HCT116 (cell line): Measurements from ENCODE around the gene CACNA1C. TPM values are rescaled to one million over a fixed set of nuclear protein-coding genes. Genes with fewer than 3 reads are reported as not detected.

Source experiments
- ATAC-seq: fragments of 200-7000 bp; cut with Tn5 transposase; 2 replicates; pipeline ENCODE4 v1.9.1; 2020; ENCODE audit warnings: mild to moderate bottlenecking, moderate library complexity
- BruUV-seq: library from RNA; stranded (reverse); fragments of 400-500 nt; replicated peaks from 2 replicates; lab custom pipeline; 2021; lab: Mats Ljungman, UMichigan
- CTCF ChIA-PET: fragments of 300-600 bp; sonication (Branson Sonifier 250); formaldehyde crosslinking; loops from one replicate; lab custom pipeline; 2021; ENCODE audit warnings: antibody characterized with exemption; lab: Charles Lee
- POLR2A ChIA-PET: fragments of 300-600, 350-600 bp; sonication (Branson Sonifier 250); formaldehyde crosslinking; loops from one replicate; lab custom pipeline; 2021; ENCODE audit warnings: antibody characterized with exemption; lab: Charles Lee
- RAD21 ChIA-PET, 2 experiments: fragments of 300-600 bp; sonication (Branson Sonifier 250); formaldehyde crosslinking; loops; one replicate each; lab custom pipeline; 2023; ENCODE audit warnings: low total read pairs in 2 of 2; ENCODE audit not compliant: uncharacterized antibody in 2 of 2, unreplicated experiment in 2 of 2, low non-redundant PET in 1 of 2; lab: Charles Lee
- DNase-seq: peaks from one replicate; pipeline ENCODE4 v3.0.0-alpha.2; 2010; ENCODE audit warnings: low read depth, low spot score
- H2AFZ ChIP-seq: fragments of 200-600 bp; shearing (Covaris generic), sonication (generic); 2 replicates; pipeline ENCODE4 v1.6.1; 2017; ENCODE audit warnings: low read depth, mixed run types, mixed read lengths, antibody characterized with exemption, low read length; ENCODE audit not compliant: poor library complexity, severe bottlenecking
- H3K27ac ChIP-seq: 2 replicates; pipeline ENCODE4 v1.5.1; 2012; ENCODE audit warnings: low read depth, low read length
- H3K27me3 ChIP-seq: fragments of 200-600 bp; sonication (generic); 2 replicates; pipeline ENCODE4 v1.6.1; 2016; ENCODE audit warnings: mixed run types, low read length, mixed read lengths; ENCODE audit not compliant: insufficient read depth
- H3K36me3 ChIP-seq, 2 experiments: fragments of 200-500 bp in 1 of 2; fragments of 200-600 bp in 1 of 2; sonication (Bioruptor generic) in 1 of 2; sonication (generic) in 1 of 2; 2 replicates each; pipeline versions ENCODE4 v1.5.1 to v1.6.1; 2014 to 2016; ENCODE audit warnings: low read length in 2 of 2, inconsistent platforms in 1 of 2, mixed read lengths in 1 of 2, mixed run types in 1 of 2; ENCODE audit not compliant: insufficient read depth in 2 of 2, control insufficient read depth in 1 of 2
- H3K4me1 ChIP-seq, 2 experiments: fragments of 200-600 bp in 1 of 2; sonication (generic) in 1 of 2; 2 replicates each; pipeline versions ENCODE4 v1.5.1 to v1.6.1; 2012 to 2017; ENCODE audit warnings: low read length in 2 of 2, inconsistent platforms in 1 of 2, mild to moderate bottlenecking in 1 of 2, mixed read lengths in 1 of 2, mixed run types in 1 of 2, moderate library complexity in 1 of 2; ENCODE audit not compliant: insufficient read depth in 2 of 2, control insufficient read depth in 1 of 2
- H3K4me2 ChIP-seq: fragments of 200-600 bp; sonication (generic); 2 replicates; pipeline ENCODE4 v1.6.1; 2017; ENCODE audit warnings: mixed run types, low read length, mixed read lengths
- H3K4me3 ChIP-seq, 2 experiments: fragments of 200-600 bp in 1 of 2; sonication (generic) in 1 of 2; replicated peaks in 1 of 2; 2 replicates each; pipeline ENCODE4 v1.5.1; 2011 to 2016; ENCODE audit warnings: low read length in 2 of 2, control low read depth in 1 of 2, low read depth in 1 of 2, mild to moderate bottlenecking in 1 of 2, mixed read lengths in 1 of 2, mixed run types in 1 of 2
- H3K79me2 ChIP-seq: fragments of 200-600 bp; sonication (generic); 2 replicates; pipeline ENCODE4 v1.6.1; 2017; ENCODE audit warnings: mild to moderate bottlenecking, mixed run types, low read length, moderate library complexity, mixed read lengths; ENCODE audit not compliant: insufficient read depth
- H3K9ac ChIP-seq: fragments of 200-600 bp; sonication (generic); 2 replicates; pipeline ENCODE4 v1.6.1; 2016; ENCODE audit warnings: low read length, mixed read lengths
- H3K9me2 ChIP-seq: fragments of 200-600 bp; sonication (generic), shearing (Covaris generic); 2 replicates; pipeline ENCODE4 v1.6.1; 2017; ENCODE audit warnings: mixed run types, mild to moderate bottlenecking, moderate library complexity; ENCODE audit not compliant: insufficient read depth
- H3K9me3 ChIP-seq, 2 experiments: fragments of 200-500 bp in 1 of 2; fragments of 200-600 bp in 1 of 2; sonication (Bioruptor generic) in 1 of 2; sonication (generic) in 1 of 2; 2 replicates each; pipeline ENCODE4 v1.6.1; 2014 to 2017; ENCODE audit warnings: low read length in 2 of 2, mixed read lengths in 2 of 2, inconsistent platforms in 1 of 2, low read depth in 1 of 2, mild to moderate bottlenecking in 1 of 2, mixed run types in 1 of 2, moderate library complexity in 1 of 2; ENCODE audit not compliant: control insufficient read depth in 1 of 2, insufficient read depth in 1 of 2
- H4K20me1 ChIP-seq: fragments of 200-600 bp; sonication (generic), shearing (Covaris generic); 2 replicates; pipeline ENCODE4 v1.6.1; 2017; ENCODE audit warnings: mixed run types, mild to moderate bottlenecking, moderate library complexity; ENCODE audit not compliant: insufficient read depth
- ATF3 ChIP-seq: IDR thresholded peaks from 2 replicates; pipeline ENCODE4 v1.6.1; 2012
- CBX3 ChIP-seq: IDR thresholded peaks from 2 replicates; pipeline ENCODE4 v1.6.1; 2012; ENCODE audit warnings: low read depth
- CTCF ChIP-seq, 3 experiments: fragments of 200-600 bp in 1 of 3; sonication (generic) in 1 of 3; IDR thresholded peaks in 2 of 3; conservative IDR thresholded peaks in 1 of 3; 2 replicates each; pipeline ENCODE4 v1.5.1; 2012 to 2017; ENCODE audit warnings: low read depth in 2 of 3, low read length in 2 of 3, antibody characterized with exemption in 1 of 3, borderline replicate concordance in 1 of 3, control low read depth in 1 of 3, mild to moderate bottlenecking in 1 of 3, mixed read lengths in 1 of 3, mixed run types in 1 of 3, moderate library complexity in 1 of 3; ENCODE audit not compliant: insufficient read depth in 1 of 3
- ELF1 ChIP-seq: IDR thresholded peaks from 2 replicates; pipeline ENCODE4 v1.6.1; 2012; ENCODE audit warnings: low read depth, borderline replicate concordance
- EZH2phosphoT487 ChIP-seq: fragments of 200-600 bp; IDR thresholded peaks from 2 replicates; pipeline ENCODE4 v1.6.1; 2018; ENCODE audit warnings: antibody characterized with exemption, borderline replicate concordance
- FOSL1 ChIP-seq: IDR thresholded peaks from 2 replicates; pipeline ENCODE4 v1.6.1; 2012; ENCODE audit warnings: low read depth
- JUND ChIP-seq: IDR thresholded peaks from 2 replicates; pipeline ENCODE4 v1.6.1; 2012
- MAX ChIP-seq: IDR thresholded peaks from 2 replicates; pipeline ENCODE4 v1.6.1; 2012
- POLR2AphosphoS5 ChIP-seq: IDR thresholded peaks from 2 replicates; pipeline ENCODE4 v1.6.1; 2011; ENCODE audit warnings: mild to moderate bottlenecking, low read depth, low read length, moderate library complexity
- SIN3A ChIP-seq: IDR thresholded peaks from 2 replicates; pipeline ENCODE4 v1.6.1; 2012; ENCODE audit warnings: low read depth
- TCF7L2 ChIP-seq: IDR thresholded peaks from 2 replicates; pipeline ENCODE4 v1.7.0; 2011; ENCODE audit warnings: borderline replicate concordance, inconsistent platforms; ENCODE audit not compliant: insufficient read depth, insufficient read length; ENCODE audit errors: extremely low read depth
- ZBTB33 ChIP-seq: IDR thresholded peaks from 2 replicates; pipeline ENCODE4 v1.6.1; 2011; ENCODE audit warnings: mild to moderate bottlenecking, low read length, moderate library complexity; ENCODE audit not compliant: insufficient replicate concordance; ENCODE audit errors: extremely low read depth
- ZNF274 ChIP-seq: fragments of 200-500 bp; sonication (Bioruptor generic); IDR thresholded peaks from 2 replicates; pipeline ENCODE4 v1.6.1; 2014; ENCODE audit warnings: mild to moderate bottlenecking, low read depth, low read length, inconsistent platforms
- intact Hi-C: fragments of 100-400 bp; cut with micrococcal nuclease; formaldehyde crosslinking; loops from 2 replicates; pipeline ENCODE4 v1.10.0; 2022
- total RNA-seq: library from RNA; stranded (reverse); gene quantifications from one replicate; pipeline ENCODE4 v1.2.1, GENCODE V29; 2021; ENCODE audit not compliant: unreplicated experiment

The CACNA1C gene
- total RNA-seq, 1 experiment from 2014 or later = 0.05 TPM

GRCh38 chr12:2169940-2170339, 117.2 kb downstream of the CACNA1C start:
- no peak for ATAC-seq
- no TSS peak for BruUV-seq

More at GRCh38 chr12:2169940-2170339, 117.2 kb downstream of the CACNA1C start:
- TF ChIP-seq ELF1 (no peak), EZH2phosphoT487 (no peak), JUND (no peak), CBX3 (no peak), CTCF (IDR thresholded peaks at IDR 0.05 in 2 of 3, conservative IDR thresholded peaks at IDR 0.05 in 1 of 3; ENCODE audit: borderline replicate concordance in 1 of 3, insufficient read depth in 1 of 3, low read depth in 2 of 3, low read length in 2 of 3) (no peak), ATF3 (no peak), ZBTB33 (no peak), MAX (no peak), TCF7L2 (no peak), FOSL1 (no peak), POLR2AphosphoS5 (no peak), SIN3A (no peak), ZNF274 (no peak)
- Histone ChIP-seq H3K36me3 (no peaks in the 10 kb centered on the region), H3K27ac (no peak overlapping the region), H3K9me2 (no peaks in the 10 kb centered on the region), H2AFZ (no peak overlapping the region), H3K4me3 (no peak overlapping the region), H3K9me3 (no peaks in the 10 kb centered on the region), H3K4me1 (peaks cover 0 to 21% of the 10 kb centered on the region in 2 experiments; a peak in 2 of 4 replicates), H3K9ac (no peak overlapping the region), H3K4me2 (no peak overlapping the region), H4K20me1 (no peaks in the 10 kb centered on the region), H3K79me2 (no peaks in the 10 kb centered on the region), H3K27me3 (peaks cover 14% of the 10 kb centered on the region; the same call in 1 of the 2 replicates)
- no peak for DNase-seq
- CTCF ChIA-PET = no interaction called here
- intact Hi-C loops = no loop called here
- RAD21 ChIA-PET = no interaction called here
- POLR2A ChIA-PET = no interaction called here
